Subcutaneous abdominal adipose tissue (tissue), 5 donors: Measurements from ENCODE around the gene PRMT1.

ENCODE experiments used
- H3K27ac ChIP-seq: one replicate; pipeline ENCODE4 v1.7.0; 2013; ENCODE audit warnings: low read depth, mild to moderate bottlenecking, inconsistent platforms, low read length, moderate library complexity
- H3K27me3 ChIP-seq, 5 donors: one replicate each; pipeline ENCODE4 v1.7.0; 2013; ENCODE audit warnings: low read length in 5 of 5, inconsistent platforms in 1 of 5; ENCODE audit not compliant: control insufficient read depth in 5 of 5, insufficient read depth in 4 of 5
- H3K36me3 ChIP-seq, 5 donors: one replicate each; pipeline ENCODE4 v1.7.0; 2013; ENCODE audit warnings: low read length in 5 of 5; ENCODE audit not compliant: control insufficient read depth in 5 of 5, insufficient read depth in 5 of 5
- H3K4me1 ChIP-seq, 5 donors: one replicate each; pipeline ENCODE4 v1.7.0; 2013; ENCODE audit warnings: low read length in 5 of 5, mild to moderate bottlenecking in 3 of 5, moderate library complexity in 1 of 5; ENCODE audit not compliant: control insufficient read depth in 5 of 5, insufficient read depth in 5 of 5
- H3K4me3 ChIP-seq, 5 donors: one replicate each; pipeline ENCODE4 v1.7.0; 2013; ENCODE audit warnings: low read length in 5 of 5, low read depth in 1 of 5
- H3K9ac ChIP-seq, 5 donors: one replicate each; pipeline ENCODE4 v1.7.0; 2013; ENCODE audit warnings: low read length in 5 of 5, mild to moderate bottlenecking in 4 of 5, moderate library complexity in 3 of 5
- H3K9me3 ChIP-seq, 5 donors: one replicate each; pipeline ENCODE4 v1.7.0; 2013; ENCODE audit warnings: low read length in 5 of 5; ENCODE audit not compliant: control insufficient read depth in 5 of 5
- donor health status: healthy.
- donor health status: healthy.
- donor health status: healthy.
- donor health status: healthy.
- donor health status: healthy.

The PRMT1 gene

DNA sequence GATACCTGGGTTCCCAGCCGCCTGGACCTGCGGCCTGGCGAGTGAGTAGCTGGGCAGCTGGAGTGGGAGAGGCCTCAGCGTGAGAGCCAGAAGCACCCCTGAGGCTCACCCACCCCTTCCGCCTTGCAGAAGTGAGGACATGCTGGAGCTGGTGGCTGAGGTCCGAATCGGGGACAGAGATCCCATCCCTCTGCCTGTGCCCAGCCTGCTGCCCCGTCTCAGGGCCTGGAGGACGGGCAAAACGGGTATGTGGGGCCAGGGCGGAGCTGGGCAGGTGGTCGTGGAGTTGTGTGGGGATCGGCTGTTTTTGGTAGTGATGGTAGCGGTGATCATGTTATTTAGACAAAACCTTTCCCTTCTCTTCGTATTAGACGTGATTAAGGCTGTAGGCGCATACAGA, 30.5 kb upstream of the PRMT1 start:
- Histone ChIP-seq H3K4me1 (peaks cover 3 to 35% (median 31%) of the 10 kb centered on the region in 5 donors), H3K27ac (no peak overlapping the region), H3K36me3 (peaks cover 0 to 59% (median 50%) of the 10 kb centered on the region in 5 donors), H3K9me3 (no peaks in the 10 kb centered on the region), H3K4me3 (no peak overlapping the region), H3K27me3 (no peaks in the 10 kb centered on the region), H3K9ac (no peak overlapping the region)

DNA sequence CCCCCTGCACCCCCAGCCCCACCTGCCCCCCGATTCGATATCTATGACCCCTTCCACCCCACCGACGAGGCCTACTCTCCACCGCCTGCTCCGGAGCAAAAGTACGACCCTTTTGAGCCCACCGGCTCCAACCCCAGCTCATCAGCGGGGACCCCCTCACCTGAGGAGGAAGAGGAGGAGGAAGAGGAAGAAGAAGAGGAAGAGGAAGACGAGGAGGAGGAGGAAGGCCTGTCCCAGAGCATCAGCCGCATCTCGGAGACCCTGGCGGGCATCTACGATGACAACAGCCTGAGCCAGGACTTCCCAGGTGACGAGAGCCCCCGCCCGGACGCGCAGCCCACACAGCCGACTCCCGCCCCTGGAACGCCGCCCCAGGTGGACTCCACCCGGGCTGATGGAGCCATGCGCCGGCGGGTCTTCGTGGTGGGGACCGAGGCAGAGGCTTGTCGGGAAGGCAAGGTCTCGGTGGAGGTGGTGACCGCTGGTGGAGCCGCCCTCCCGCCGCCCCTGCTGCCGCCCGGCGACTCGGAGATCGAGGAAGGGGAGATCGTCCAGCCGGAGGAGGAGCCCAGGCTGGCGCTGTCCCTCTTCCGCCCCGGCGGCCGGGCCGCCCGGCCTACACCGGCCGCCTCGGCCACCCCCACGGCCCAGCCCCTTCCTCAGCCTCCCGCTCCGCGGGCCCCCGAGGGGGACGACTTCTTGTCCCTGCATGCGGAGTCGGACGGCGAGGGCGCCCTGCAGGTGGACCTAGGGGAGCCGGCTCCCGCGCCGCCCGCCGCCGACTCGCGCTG, 25.8 kb upstream of the PRMT1 start:
- H3K4me1 ChIP-seq, result no peaks in the 10 kb centered on the region
- H3K27me3 ChIP-seq, result no peaks in the 10 kb centered on the region
- no peaks in the 10 kb centered on the region for H3K9me3 ChIP-seq
- H3K9ac ChIP-seq, result no peak overlapping the region
- H3K27ac ChIP-seq, result no peak overlapping the region
- no peak overlapping the region for H3K4me3 ChIP-seq
- peaks cover 0 to 89% (median 79%) of the 10 kb centered on the region in 5 donors for H3K36me3 ChIP-seq

DNA sequence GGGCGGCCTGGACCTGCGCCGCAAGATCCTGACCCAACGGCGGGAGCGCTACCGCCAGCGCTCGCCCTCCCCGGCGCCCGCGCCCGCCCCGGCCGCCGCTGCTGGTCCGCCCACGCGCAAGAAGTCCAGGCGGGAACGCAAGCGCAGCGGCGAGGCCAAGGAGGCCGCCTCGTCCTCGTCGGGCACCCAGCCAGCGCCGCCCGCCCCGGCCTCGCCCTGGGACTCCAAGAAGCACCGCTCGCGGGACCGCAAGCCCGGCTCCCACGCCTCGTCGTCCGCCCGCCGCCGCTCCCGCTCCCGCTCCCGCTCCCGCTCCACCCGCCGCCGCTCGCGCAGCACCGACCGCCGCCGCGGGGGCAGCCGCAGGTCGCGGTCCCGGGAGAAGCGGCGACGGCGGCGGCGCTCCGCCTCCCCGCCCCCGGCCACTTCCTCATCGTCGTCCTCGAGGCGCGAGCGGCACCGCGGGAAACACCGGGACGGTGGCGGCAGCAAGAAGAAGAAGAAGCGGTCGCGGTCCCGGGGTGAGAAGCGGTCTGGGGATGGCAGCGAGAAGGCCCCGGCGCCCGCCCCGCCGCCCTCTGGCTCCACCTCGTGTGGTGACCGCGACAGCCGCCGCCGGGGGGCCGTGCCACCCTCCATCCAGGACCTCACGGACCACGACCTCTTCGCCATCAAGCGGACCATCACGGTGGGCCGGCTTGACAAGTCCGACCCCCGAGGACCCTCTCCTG, 25.1 kb upstream of the PRMT1 start:
- no peaks in the 10 kb centered on the region for H3K27me3 ChIP-seq

DNA sequence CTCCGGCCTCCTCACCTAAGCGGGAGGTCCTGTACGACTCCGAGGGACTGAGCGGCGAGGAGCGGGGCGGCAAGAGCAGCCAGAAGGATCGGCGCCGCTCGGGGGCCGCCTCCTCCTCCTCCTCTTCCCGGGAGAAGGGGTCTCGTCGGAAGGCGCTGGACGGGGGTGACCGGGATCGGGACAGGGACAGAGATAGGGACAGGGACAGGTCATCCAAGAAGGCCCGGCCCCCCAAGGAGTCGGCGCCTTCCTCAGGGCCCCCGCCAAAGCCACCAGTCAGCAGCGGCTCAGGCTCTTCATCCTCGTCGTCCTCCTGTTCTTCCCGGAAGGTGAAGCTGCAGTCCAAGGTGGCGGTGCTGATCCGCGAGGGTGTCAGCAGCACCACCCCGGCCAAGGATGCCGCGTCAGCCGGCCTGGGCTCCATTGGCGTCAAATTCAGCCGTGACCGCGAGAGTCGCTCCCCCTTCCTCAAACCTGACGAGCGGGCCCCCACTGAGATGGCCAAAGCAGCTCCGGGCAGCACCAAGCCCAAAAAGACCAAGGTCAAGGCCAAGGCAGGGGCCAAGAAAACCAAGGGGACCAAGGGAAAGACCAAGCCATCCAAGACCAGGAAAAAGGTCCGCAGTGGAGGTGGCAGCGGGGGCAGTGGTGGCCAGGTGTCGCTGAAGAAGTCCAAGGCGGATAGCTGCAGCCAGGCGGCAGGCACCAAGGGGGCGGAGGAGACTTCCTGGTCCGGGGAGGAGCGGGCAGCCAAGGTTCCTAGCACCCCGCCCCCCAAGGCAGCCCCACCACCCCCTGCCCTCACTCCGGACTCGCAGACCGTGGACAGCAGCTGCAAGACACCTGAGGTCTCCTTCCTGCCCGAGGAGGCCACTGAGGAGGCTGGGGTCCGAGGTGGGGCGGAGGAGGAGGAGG, 24.3 kb upstream of the PRMT1 start:
- no peaks in the 10 kb centered on the region for H3K27me3 ChIP-seq
- H3K4me1 ChIP-seq, result no peaks in the 10 kb centered on the region
- H3K9ac ChIP-seq, result no peak overlapping the region
- H3K4me3 ChIP-seq, result no peak overlapping the region
- H3K27ac ChIP-seq, result no peak overlapping the region
- H3K9me3 ChIP-seq, result no peaks in the 10 kb centered on the region
- H3K36me3 ChIP-seq, result peaks cover 0 to 88% (median 79%) of the 10 kb centered on the region in 5 donors

More for the DNA sequence above, 25.1 kb upstream of the PRMT1 start:
- Histone ChIP-seq H3K9ac (no peak overlapping the region), H3K36me3 (peaks cover 0 to 89% (median 79%) of the 10 kb centered on the region in 5 donors), H3K4me1 (no peaks in the 10 kb centered on the region), H3K4me3 (no peak overlapping the region), H3K9me3 (no peaks in the 10 kb centered on the region), H3K27ac (no peak overlapping the region)

DNA sequence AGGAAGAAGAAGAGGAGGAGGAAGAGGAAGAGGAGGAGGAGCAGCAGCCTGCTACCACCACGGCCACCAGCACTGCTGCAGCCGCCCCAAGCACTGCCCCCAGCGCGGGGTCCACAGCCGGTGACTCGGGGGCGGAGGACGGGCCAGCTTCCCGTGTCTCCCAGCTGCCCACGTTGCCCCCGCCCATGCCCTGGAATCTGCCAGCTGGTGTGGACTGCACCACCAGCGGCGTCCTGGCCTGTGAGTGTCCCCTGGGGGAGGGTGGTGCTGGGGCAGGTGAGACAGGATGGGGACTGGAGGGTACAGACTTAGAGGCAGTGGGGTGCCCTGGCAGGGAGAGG, 23.6 kb upstream of the PRMT1 start:
- Histone ChIP-seq H3K27ac (no peak overlapping the region), H3K9me3 (no peaks in the 10 kb centered on the region), H3K27me3 (no peaks in the 10 kb centered on the region), H3K4me1 (no peaks in the 10 kb centered on the region), H3K36me3 (peaks cover 0 to 91% (median 84%) of the 10 kb centered on the region in 5 donors), H3K4me3 (no peak overlapping the region), H3K9ac (no peak overlapping the region)

DNA sequence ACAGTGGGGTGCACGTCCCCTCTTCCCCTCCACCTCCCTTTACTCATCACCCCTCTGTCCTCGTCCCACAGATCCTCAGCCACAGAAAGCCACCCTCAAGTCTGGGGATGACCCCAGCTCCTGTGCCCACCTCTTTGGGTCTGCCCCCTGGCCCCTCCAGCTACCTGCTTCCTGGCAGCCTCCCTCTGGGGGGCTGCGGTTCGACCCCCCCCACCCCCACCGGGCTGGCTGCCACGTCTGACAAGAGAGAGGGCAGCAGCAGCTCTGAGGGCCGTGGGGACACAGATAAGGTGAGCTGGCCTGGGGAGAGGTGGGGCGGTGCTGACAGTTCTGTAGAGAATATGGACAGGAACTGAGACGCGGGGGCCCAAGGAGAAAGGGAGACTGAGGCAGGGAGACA, 22.5 kb upstream of the PRMT1 start:
- Histone ChIP-seq H3K9me3 (no peaks in the 10 kb centered on the region), H3K36me3 (peaks cover 0 to 94% (median 89%) of the 10 kb centered on the region in 5 donors), H3K4me3 (no peak overlapping the region), H3K27ac (no peak overlapping the region), H3K4me1 (no peaks in the 10 kb centered on the region), H3K27me3 (no peaks in the 10 kb centered on the region), H3K9ac (no peak overlapping the region)

DNA sequence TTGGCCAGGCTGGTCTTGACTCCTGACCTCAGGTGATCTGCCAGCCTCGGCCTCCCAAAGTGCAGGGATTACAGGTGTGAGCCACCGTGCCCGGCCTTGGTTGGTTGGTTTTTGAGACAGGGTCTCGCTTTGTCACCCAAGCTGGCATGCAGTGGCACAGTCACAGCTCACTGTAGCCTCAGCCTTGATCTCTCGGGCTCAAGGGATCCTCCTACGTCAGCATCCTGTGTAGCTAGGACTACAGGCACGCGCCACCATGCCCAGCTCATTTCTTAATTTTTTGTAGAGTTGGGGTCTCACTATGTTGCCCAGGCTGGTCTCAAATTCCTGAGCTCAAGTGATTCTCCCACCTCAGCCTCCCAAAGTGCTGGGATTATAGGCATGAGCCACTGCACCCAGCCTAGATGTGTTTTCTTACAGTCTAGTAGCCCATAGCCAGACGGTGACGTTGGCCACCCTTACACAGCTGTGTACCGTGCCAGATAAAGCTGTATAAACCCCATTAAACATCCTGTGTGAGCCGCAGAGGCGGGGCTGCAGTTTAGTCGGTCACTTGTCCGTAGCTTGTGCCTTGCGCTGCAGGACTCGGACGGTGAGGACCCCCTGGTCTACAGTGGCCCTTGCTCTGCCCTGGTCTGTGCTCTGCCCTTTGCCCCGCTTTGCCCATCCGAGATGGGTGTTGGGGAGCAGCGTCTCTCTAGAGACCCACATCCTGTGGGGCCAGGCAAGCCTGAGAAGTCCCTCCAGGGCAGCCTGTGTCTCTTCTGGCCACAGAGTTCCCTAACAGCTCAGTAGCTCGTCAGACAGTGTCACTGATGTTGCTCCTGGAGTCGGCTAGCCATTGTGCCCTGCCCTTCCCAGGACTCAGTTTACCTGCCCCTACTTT, 21.3 kb upstream of the PRMT1 start:
- H3K9me3 ChIP-seq, result no peaks in the 10 kb centered on the region
- H3K27me3 ChIP-seq, result no peaks in the 10 kb centered on the region
- no peak overlapping the region for H3K9ac ChIP-seq
- H3K36me3 ChIP-seq, result peaks cover 0 to 95% (median 90%) of the 10 kb centered on the region in 5 donors
- no peaks in the 10 kb centered on the region for H3K4me1 ChIP-seq
- no peak overlapping the region for H3K4me3 ChIP-seq
- no peak overlapping the region for H3K27ac ChIP-seq

DNA sequence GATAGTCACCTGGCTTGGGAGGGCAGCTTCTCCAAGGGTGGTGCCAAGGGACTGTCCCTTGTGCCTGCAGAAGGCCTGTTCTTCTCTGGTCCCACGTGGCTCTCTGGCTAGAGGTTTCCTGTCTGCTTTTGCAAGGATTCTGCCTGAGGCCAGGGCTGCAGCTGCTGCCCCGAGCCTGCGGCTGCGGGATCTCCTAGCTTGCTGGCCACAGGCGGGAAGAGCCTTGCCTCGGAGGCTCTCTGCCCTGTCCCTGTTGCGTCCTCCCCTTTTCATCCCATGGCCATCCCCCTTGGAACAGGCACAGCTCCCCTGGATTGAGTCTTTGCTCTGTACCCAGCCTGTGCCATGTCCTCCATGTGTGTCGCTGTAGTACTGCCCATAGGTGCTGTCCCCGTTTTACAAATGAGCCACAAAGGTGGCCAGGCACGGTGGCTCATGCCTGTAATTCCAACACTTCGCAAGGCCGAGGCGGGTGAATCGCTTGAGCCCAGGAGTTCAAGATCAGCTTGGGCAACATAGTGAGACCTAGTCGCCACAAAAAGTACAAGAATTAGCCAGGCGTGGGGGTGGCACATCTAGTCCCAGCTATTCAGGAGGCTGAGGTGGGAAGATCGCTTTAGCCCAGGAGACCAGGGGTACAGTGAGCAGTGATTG, 20.5 kb upstream of the PRMT1 start:
- H3K9ac ChIP-seq, result no peak overlapping the region
- no peak overlapping the region for H3K4me3 ChIP-seq
- H3K27me3 ChIP-seq, result no peaks in the 10 kb centered on the region
- H3K27ac ChIP-seq, result no peak overlapping the region
- no peaks in the 10 kb centered on the region for H3K4me1 ChIP-seq
- H3K9me3 ChIP-seq, result no peaks in the 10 kb centered on the region
- H3K36me3 ChIP-seq, result peaks cover 0 to 95% (median 91%) of the 10 kb centered on the region in 5 donors
